Esophagus squamous epithelium (tissue), 5 donors: Measurements from ENCODE around the gene ACTN4. TPM values are rescaled to one million over a fixed set of nuclear protein-coding genes. Genes with fewer than 3 reads are reported as not detected.
"Not testable (repeated sequence)": the region's sequence is repeated elsewhere in the genome, so short reads cannot be mapped to it uniquely, and the experiment has no call there.

Experiments used
- DNase-seq: peaks from one replicate; lab custom pipeline; 2025; lab: John Stamatoyannopoulos, UW
- H3K27ac ChIP-seq, 4 donors: fragments of 200-600 bp; sonication (generic); one replicate each; pipeline ENCODE4 v1.5.1; 2016 to 2019; ENCODE audit warnings: mild to moderate bottlenecking in 1 of 4
- H3K27me3 ChIP-seq, 4 donors: fragments of 200-600 bp; sonication (generic); 1 replicate in 3 of 4; 2 replicates in 1 of 4; pipeline versions ENCODE4 v1.5.1 to v1.6.0; 2017 to 2021; ENCODE audit warnings: antibody characterized with exemption in 1 of 4
- H3K36me3 ChIP-seq, 3 donors: fragments of 200-600 bp; sonication (generic); one replicate each; pipeline ENCODE4 v1.5.1; 2016 to 2019
- H3K4me1 ChIP-seq, 3 donors: fragments of 200-600 bp; sonication (generic); one replicate each; pipeline ENCODE4 v1.5.1; 2017 to 2019
- H3K4me3 ChIP-seq, 4 donors: fragments of 200-600 bp; sonication (generic); 1 replicate in 3 of 4; 2 replicates in 1 of 4; pipeline ENCODE4 v1.5.1; 2016 to 2019; ENCODE audit warnings: mild to moderate bottlenecking in 2 of 4, moderate library complexity in 1 of 4
- H3K9me3 ChIP-seq, 3 donors: fragments of 200-600 bp; sonication (generic); one replicate each; pipeline ENCODE4 v1.5.1; 2016 to 2019
- CTCF ChIP-seq, 6 experiments: fragments of 450-650 bp in 4 of 6; fragments of 200-600 bp in 2 of 6; sonication (generic) in 2 of 6; IDR thresholded peaks; one replicate each; pipeline ENCODE4 v1.5.1; 2016 to 2019; ENCODE audit warnings: antibody characterized with exemption in 6 of 6, mild to moderate bottlenecking in 4 of 6, moderate library complexity in 4 of 6
- POLR2A ChIP-seq, 4 donors: fragments of 450-650 bp; IDR thresholded peaks; one replicate each; pipeline ENCODE4 v1.6.1; 2017; ENCODE audit warnings: antibody characterized with exemption in 4 of 4, mild to moderate bottlenecking in 4 of 4, moderate library complexity in 3 of 4
- whole genome bisulfite sequencing, 2 donors: methylation state at CpG; one replicate each; pipeline ENCODE4 v1.1.5; 2018; 5-methylcytosine and 5-hydroxymethylcytosine counted together
- intact Hi-C: fragments of 100-400 bp; cut with DNase I; formaldehyde crosslinking; loops from one replicate; pipeline ENCODE4 v1.15.0; 2022
- total RNA-seq, 4 donors: library from RNA; depleted of rRNA; stranded (reverse); fragments of >200 nt; gene quantifications; one replicate each; pipeline ENCODE4 v1.1.0, GENCODE V29; 2016
- donor health status: DM: yes; HTN: yes; CAD: no.

The ACTN4 gene
- total RNA-seq, 4 donors from 2014 or later, result 302 to 705 (median 414) TPM

GRCh38 chr19:38629568-38629967 is 17.9 kb upstream of the ACTN4 start:
- peaks cover 0 to 18% (median 2%) of the 10 kb centered on the region in 3 donors for H3K4me1 ChIP-seq
- peaks cover 36 to 94% (median 40%) of the 10 kb centered on the region in 3 donors for H3K36me3 ChIP-seq
- no peak for DNase-seq
- 96 to 100% methylated on average over 3 of the region's 6 CpGs for WGBS, 2 donors
- H3K4me3 ChIP-seq, result no peak overlapping the region
- no peaks in the 10 kb centered on the region for H3K27me3 ChIP-seq
- TF ChIP-seq POLR2A (IDR thresholded peaks at IDR 0.05) (no peak), CTCF (IDR thresholded peaks at IDR 0.05) (no peak)
- intact Hi-C loops, result loop anchor here (5.0 kb wide), 1 partner anchor 82 kb away; no protein-coding TSS in a partner anchor
- no peak overlapping the region for H3K27ac ChIP-seq
- H3K9me3 ChIP-seq, result no peaks in the 10 kb centered on the region

DNA sequence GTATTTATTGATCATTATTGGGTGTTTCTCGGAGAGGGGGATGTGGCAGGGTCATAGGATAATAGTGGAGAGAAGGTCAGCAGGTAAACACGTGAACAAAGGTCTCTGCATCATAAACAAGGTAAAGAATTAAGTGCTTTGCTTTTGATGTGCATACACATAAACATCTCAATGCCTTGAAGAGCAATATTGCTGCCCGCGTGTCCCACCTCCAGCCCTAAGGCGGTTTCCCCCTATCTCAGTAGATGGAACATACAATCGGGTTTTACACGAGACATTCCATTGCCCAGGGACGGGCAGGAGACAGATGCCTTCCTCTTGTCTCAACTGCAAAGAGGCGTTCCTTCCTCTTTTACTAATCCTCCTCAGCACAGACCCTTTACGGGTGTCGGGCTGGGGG is 16.1 kb upstream of the ACTN4 start:
- Histone ChIP-seq H3K27ac (peak overlapping the region in 2 of 4 donors; percentile 53 to 67), H3K4me1 (peaks cover 6 to 35% (median 16%) of the 10 kb centered on the region in 3 donors), H3K36me3 (peaks cover 26 to 91% (median 33%) of the 10 kb centered on the region in 3 donors)
- WGBS, 2 donors, result 79 to 80% methylated on average over 9 to 11 of the region's 11 CpGs
- DNase-seq, H3K27me3 ChIP-seq, H3K4me3 ChIP-seq, intact Hi-C loops, H3K9me3 ChIP-seq: not testable (repeated sequence)

- H3K27me3 ChIP-seq, DNase-seq, H3K9me3 ChIP-seq, intact Hi-C loops, H3K4me3 ChIP-seq: not testable (repeated sequence)
- 61 to 63% methylated on average over 7 of the region's 7 CpGs for WGBS, 2 donors
- Histone ChIP-seq H3K4me1 (peaks cover 12 to 42% (median 22%) of the 10 kb centered on the region in 3 donors), H3K36me3 (peaks cover 20 to 84% (median 29%) of the 10 kb centered on the region in 3 donors), H3K27ac (peak overlapping the region in 3 of 4 donors; percentile 19 to 67 (median 53))
These were observed 15.5 kb upstream of the ACTN4 start for GRCh38 chr19:38631811-38632475.

DNA sequence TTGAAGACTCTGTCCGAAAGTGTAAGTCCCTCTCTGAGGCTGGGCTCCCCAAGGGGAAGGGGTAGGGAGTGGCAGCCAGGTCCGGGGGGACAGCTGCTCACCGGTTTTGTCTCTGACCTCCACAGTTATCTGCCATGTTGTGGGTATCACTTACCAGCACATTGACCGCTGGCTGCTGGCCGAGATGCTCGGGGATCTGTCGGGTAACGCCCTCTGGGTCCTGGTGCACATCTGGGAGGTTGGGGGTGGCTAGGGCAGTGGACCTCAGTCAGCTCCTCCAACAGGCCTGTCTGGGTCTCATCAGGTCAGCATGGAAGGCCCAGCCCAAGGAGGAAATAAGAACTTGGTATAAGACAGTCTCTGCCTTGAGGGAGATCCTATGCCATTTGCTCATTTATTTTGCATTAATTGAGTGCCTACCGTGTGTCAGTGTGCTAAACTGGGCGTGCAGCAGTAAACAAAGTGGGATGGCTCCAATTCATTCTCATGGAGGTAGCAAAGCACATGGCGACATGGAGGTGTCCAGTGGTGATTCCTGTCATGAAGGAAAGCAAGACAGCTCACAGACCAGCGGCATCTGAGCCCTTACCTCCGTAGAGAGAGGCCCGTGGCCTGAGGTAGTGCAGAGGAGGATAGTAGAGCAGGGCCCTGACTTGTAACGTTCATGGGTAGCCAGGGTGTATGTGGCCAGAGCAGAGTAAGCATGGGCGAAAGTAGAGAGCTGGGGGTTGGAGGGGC is 14.8 kb upstream of the ACTN4 start:
- Histone ChIP-seq H3K4me3 (no peak overlapping the region), H3K9me3 (no peaks in the 10 kb centered on the region), H3K27me3 (no peaks in the 10 kb centered on the region), H3K27ac (peak overlapping the region in 3 of 4 donors; percentile 19 to 67 (median 46)), H3K36me3 (peaks cover 14 to 77% (median 27%) of the 10 kb centered on the region in 3 donors), H3K4me1 (peaks cover 19 to 49% (median 24%) of the 10 kb centered on the region in 3 donors)
- WGBS, 2 donors, result 86 to 87% methylated on average over 11 to 12 of the region's 16 CpGs
- DNase-seq, result no peak
- intact Hi-C loops, result no loop called here
- no peak for TF ChIP-seq POLR2A (IDR thresholded peaks at IDR 0.05)
- TF ChIP-seq CTCF (IDR thresholded peaks at IDR 0.05), result no peak

DNA sequence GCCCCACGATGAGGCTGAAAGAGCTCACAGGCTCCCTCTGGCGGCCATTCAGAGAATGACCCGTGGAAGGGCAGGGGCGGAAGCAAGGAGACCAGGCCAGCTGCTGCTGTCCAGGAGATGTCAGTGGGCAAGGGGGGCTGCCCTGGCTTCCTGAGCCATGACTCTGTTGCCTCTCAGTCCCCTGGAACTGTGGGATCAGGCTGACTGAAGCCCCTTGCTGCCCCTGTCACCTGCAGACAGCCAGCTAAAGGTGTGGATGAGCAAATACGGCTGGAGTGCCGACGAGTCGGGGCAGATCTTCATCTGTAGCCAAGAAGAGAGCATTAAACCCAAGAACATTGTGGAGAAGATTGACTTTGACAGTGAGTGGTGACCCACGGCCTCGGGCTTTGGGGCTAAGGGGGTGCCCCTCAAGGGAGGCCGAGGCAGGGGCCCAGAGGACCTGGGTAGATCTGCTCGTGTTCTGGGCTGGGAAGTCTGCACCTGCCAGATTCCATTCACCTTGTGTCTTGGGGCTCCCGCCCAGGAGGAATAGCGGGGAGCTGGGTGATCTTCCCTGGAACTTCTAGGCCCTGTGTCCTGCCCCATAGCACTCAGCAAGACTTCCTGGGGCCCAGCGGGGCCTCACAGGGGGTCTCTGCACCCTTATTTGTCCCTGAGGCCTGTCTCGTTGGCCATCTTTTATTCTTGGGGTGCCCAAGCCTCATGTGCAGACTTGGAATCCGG is 12.5 kb upstream of the ACTN4 start:
- DNase-seq, result no peak
- peak overlapping the region; percentile 66 to 84 (median 82) for H3K27ac ChIP-seq
- TF ChIP-seq POLR2A (IDR thresholded peaks at IDR 0.05) (no peak), CTCF (IDR thresholded peaks at IDR 0.05) (peak; percentile 90 to 97 (median 96))

More for the DNA sequence above, 12.5 kb upstream of the ACTN4 start:
- H3K4me1 ChIP-seq, result peaks cover 19 to 70% (median 28%) of the 10 kb centered on the region in 3 donors
- WGBS, 2 donors, result 32 to 45% methylated on average over 14 to 17 of the region's 17 CpGs
- intact Hi-C loops, result no loop called here
- no peaks in the 10 kb centered on the region for H3K9me3 ChIP-seq
- peaks cover 3 to 63% (median 9%) of the 10 kb centered on the region in 3 donors for H3K36me3 ChIP-seq
- no peak overlapping the region for H3K4me3 ChIP-seq
- H3K27me3 ChIP-seq, result no peaks in the 10 kb centered on the region
